Hematopoietic multipotent progenitor cell treated with erythropoietin and hydrocortisone succinate and interleukin-3 and kit ligand, for 17 days (in vitro differentiated cells): ENCODE measurements around the gene SEC63.
"Not testable (repeated sequence)": the region's sequence is repeated elsewhere in the genome, so short reads cannot be mapped to it uniquely, and the experiment has no call there.

ENCODE experiments used
- DNase-seq: peaks from one replicate; pipeline ENCODE4 v3.0.0-alpha.2; 2015; ENCODE audit warnings: low spot score

Gene SEC63

GRCh38 chr6:107972413-107973096 lies 14.5 kb upstream of the SEC63 start:
- no peak for DNase-seq

GRCh38 chr6:107971181-107971580 lies 13.2 kb upstream of the SEC63 start:
- DNase-seq: no peak

- DNase-seq: no peak
Observed at GRCh38 chr6:107970255-107970654, 12.2 kb upstream of the SEC63 start.

GRCh38 chr6:107968081-107968480 lies 10.1 kb upstream of the SEC63 start:
- no peak for DNase-seq

- DNase-seq: no peak
Observed at GRCh38 chr6:107965746-107966145, 7.7 kb upstream of the SEC63 start.

GRCh38 chr6:107962723-107963122 lies 4.7 kb upstream of the SEC63 start:
- DNase-seq: no peak

GRCh38 chr6:107959392-107959791 lies 1.4 kb upstream of the SEC63 start:
- no peak for DNase-seq

GRCh38 chr6:107958689-107959362 lies 818 bp upstream of the SEC63 start:
- DNase-seq: not testable (repeated sequence)

GRCh38 chr6:107957308-107957908 lies 600 bp downstream of the SEC63 start:
- peak; percentile 34 for DNase-seq

- DNase-seq: peak; percentile 30
Observed at GRCh38 chr6:107956586-107957307, 1.3 kb downstream of the SEC63 start.

GRCh38 chr6:107956181-107956580 lies 1.8 kb downstream of the SEC63 start:
- no peak for DNase-seq

GRCh38 chr6:107953858-107954414 lies 4.1 kb downstream of the SEC63 start:
- not testable (repeated sequence) for DNase-seq

- DNase-seq: no peak
Observed at GRCh38 chr6:107943626-107944439, 14.2 kb downstream of the SEC63 start.

GRCh38 chr6:107942142-107942541 lies 15.9 kb downstream of the SEC63 start:
- DNase-seq: no peak

GRCh38 chr6:107941627-107942026 lies 16.4 kb downstream of the SEC63 start:
- no peak for DNase-seq

GRCh38 chr6:107941199-107941598 lies 16.8 kb downstream of the SEC63 start:
- DNase-seq: no peak

- DNase-seq: not testable (repeated sequence)
Observed at GRCh38 chr6:107936910-107937292, 21.1 kb downstream of the SEC63 start.

GRCh38 chr6:107936162-107936909 lies 21.7 kb downstream of the SEC63 start:
- no peak for DNase-seq

GRCh38 chr6:107934229-107934628 lies 23.8 kb downstream of the SEC63 start:
- not testable (repeated sequence) for DNase-seq

GRCh38 chr6:107932580-107932979 lies 25.4 kb downstream of the SEC63 start:
- DNase-seq: no peak

GRCh38 chr6:107931894-107932293 lies 26.1 kb downstream of the SEC63 start:
- no peak for DNase-seq
